Ishikawa (cell line): ENCODE results near the gene RAB31.

Source experiments
- CEBPB ChIP-seq: IDR thresholded peaks from 2 replicates; pipeline ENCODE4 v1.6.1; 2012
- CREB1 ChIP-seq: IDR thresholded peaks from 2 replicates; pipeline ENCODE4 v1.6.1; 2012; ENCODE audit warnings: low read depth
- EGR1 ChIP-seq: IDR thresholded peaks from 2 replicates; pipeline ENCODE4 v1.6.1; 2012
- EP300 ChIP-seq: IDR thresholded peaks from 2 replicates; pipeline ENCODE4 v1.6.1; 2012; ENCODE audit warnings: borderline replicate concordance
- FOXM1 ChIP-seq: IDR thresholded peaks from 2 replicates; pipeline ENCODE4 v1.6.1; 2012; ENCODE audit warnings: low read depth, borderline replicate concordance
- MAX ChIP-seq: IDR thresholded peaks from 2 replicates; pipeline ENCODE4 v1.6.1; 2012
- NFIC ChIP-seq: IDR thresholded peaks from 2 replicates; pipeline ENCODE4 v1.6.1; 2012
- RAD21 ChIP-seq: IDR thresholded peaks from 2 replicates; pipeline ENCODE4 v1.6.1; 2012; ENCODE audit warnings: low read depth
- REST ChIP-seq: IDR thresholded peaks from 2 replicates; pipeline ENCODE4 v1.6.1; 2012; ENCODE audit warnings: low read depth, mild to moderate bottlenecking
- TAF1 ChIP-seq: IDR thresholded peaks from 2 replicates; pipeline ENCODE4 v1.6.1; 2012; ENCODE audit warnings: low read depth, mild to moderate bottlenecking
- TCF12 ChIP-seq: IDR thresholded peaks from 2 replicates; pipeline ENCODE4 v1.6.1; 2012; ENCODE audit warnings: low read depth
- TEAD4 ChIP-seq: IDR thresholded peaks from 2 replicates; pipeline ENCODE4 v1.6.1; 2012
- USF1 ChIP-seq: IDR thresholded peaks from 2 replicates; pipeline ENCODE4 v1.6.1; 2012
- YY1 ChIP-seq: IDR thresholded peaks from 2 replicates; pipeline ENCODE4 v1.6.1; 2012; ENCODE audit warnings: low read depth
- ZBTB7A ChIP-seq: IDR thresholded peaks from 2 replicates; pipeline ENCODE4 v1.6.1; 2012; ENCODE audit warnings: low read depth

RAB31 gene

GRCh38 chr18:9716780-9717563 is 8.9 kb downstream of the RAB31 start:
- TF ChIP-seq ZBTB7A = no peak

- TF ChIP-seq NFIC (peak; percentile 90), EP300 (peak; percentile 86), TCF12 (peak; percentile 85), TEAD4 (peak; percentile 71), TAF1 (no peak), MAX (peak; percentile 58), ZBTB7A (peak; percentile 44; the same call in 1 of the 2 replicates), CREB1 (no peak)
Observed at GRCh38 chr18:9719421-9719981, 11.4 kb downstream of the RAB31 start.

GRCh38 chr18:9720327-9720726 is 12.2 kb downstream of the RAB31 start:
- TF ChIP-seq YY1 (no peak), EGR1 (no peak), CEBPB (no peak), TAF1 (no peak), EP300 (no peak), USF1 (no peak), CREB1 (no peak), NFIC (no peak), TCF12 (no peak), TEAD4 (no peak), ZBTB7A (no peak)

- TF ChIP-seq CREB1 (no peak), EGR1 (no peak), FOXM1 (no peak), TCF12 (no peak), EP300 (no peak), REST (no peak), USF1 (no peak), TEAD4 (no peak), RAD21 (no peak)
Observed at GRCh38 chr18:9721893-9722550, 13.9 kb downstream of the RAB31 start.

- TF ChIP-seq CREB1 = no peak
- no peak for TF ChIP-seq CEBPB
- no peak for TF ChIP-seq NFIC
- TF ChIP-seq YY1 = no peak
- TF ChIP-seq ZBTB7A = no peak
- no peak for TF ChIP-seq EGR1
- no peak for TF ChIP-seq MAX
- TF ChIP-seq FOXM1 = no peak
- TF ChIP-seq RAD21 = peak; percentile 93
- TF ChIP-seq REST = no peak; the same call in 1 of the 2 replicates
- TF ChIP-seq USF1 = no peak
- peak; percentile 61 for TF ChIP-seq TEAD4
- TF ChIP-seq TAF1 = no peak
- TF ChIP-seq EP300 = no peak
- no peak for TF ChIP-seq TCF12
Observed at GRCh38 chr18:9722691-9723090, 14.6 kb downstream of the RAB31 start.
